NCI-H748 (cell line): ENCODE data around the gene MYLK.

Experiments used
- DNase-seq: peaks from one replicate; lab custom pipeline; 2025; ENCODE audit not compliant: unreplicated experiment; lab: John Stamatoyannopoulos, UW

The MYLK gene

DNA sequence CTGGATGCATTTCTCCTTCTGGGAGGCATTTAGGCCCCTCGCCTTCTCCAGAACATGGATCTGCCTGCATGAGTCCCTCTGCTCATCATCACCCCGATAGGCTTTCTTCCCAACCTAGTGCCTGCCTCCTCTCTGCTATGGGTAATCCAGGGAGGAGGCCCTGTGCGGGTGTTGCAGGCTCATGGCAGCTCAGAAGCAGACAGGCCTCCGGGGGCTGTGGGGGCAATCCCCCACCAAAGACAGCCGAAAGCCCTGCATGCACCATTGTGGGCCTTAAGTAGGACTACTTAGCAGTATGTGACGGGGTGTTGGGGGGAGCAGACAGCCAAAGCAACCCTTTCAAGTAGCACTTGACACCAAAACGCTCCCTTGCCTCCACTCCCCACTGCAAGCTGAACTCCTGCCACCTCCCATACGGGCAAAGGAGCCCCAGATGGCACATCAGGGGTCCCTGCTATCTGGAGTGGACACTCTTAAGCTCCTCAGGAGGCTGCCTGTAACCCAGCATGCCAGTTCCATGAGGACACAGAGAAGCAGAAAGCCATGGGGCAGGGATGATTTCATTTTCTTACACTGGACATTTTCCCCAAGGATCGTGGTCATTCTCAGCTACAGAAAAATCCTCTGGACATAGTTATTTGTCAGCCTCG lies 200.5 kb downstream of the MYLK start:
- no peak for DNase-seq

DNA sequence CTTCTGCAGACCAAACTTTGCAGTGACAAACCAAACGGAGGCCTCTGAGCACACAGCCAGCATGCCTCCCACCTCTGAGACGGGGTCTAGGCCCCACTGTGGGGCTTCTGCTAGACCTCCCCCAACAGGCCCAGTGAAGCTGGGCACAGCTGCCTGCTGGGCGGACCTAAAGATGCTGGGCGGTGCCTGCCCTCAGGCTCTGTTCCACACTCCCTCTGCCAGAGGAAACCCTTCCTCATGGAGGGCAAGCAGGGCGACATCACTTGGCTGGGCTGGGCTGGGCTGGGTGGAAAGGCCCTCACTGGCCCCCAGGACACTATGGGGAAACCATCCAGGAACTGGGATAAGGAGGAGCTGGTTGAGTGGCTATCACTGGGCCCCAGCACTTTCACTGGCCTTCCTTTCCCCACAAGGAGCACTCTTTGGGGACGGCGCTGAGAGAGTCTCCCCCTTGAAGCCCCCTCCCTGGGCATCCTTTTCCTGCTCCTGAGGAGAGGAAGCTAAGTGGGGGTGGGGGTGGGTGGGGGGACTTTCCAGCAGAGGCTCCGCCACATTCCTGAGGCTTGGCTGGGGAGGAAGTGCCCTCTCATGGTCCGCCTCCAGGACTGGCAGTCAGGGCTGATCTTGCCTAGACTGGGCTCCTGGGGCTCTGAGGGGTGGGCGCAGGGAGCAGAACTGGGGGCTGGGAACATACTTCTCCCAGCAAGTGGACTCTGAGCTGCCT lies 201.2 kb downstream of the MYLK start:
- no peak for DNase-seq

GRCh38 chr3:123682302-123682701 lies 201.8 kb downstream of the MYLK start:
- no peak for DNase-seq

- DNase-seq = no peak
Measured at GRCh38 chr3:123679712-123680386, 204.3 kb downstream of the MYLK start.

- DNase-seq = no peak
Measured at GRCh38 chr3:123678108-123678511, 206.0 kb downstream of the MYLK start.

- no peak for DNase-seq
Measured at GRCh38 chr3:123672429-123673146, 211.5 kb downstream of the MYLK start.

DNA sequence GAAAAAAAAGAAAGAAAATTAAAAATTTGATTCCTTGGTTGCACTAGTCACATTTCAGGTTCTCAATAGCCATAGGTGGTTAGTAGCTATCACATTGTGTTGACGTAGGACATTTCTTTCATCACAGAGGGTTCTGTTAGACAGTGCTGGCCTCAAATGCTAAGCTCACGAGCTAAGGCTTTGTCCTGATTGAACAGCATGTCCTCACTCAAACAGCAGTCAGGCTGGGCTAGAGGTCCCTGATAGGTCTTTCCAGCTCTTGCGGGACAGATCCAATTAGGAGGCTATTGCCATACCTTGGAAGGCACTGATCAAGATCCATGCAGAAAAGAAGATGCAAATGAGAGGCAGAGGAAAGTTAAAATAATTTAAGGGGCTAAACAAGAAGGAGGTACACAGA lies 213.4 kb downstream of the MYLK start:
- no peak for DNase-seq

DNA sequence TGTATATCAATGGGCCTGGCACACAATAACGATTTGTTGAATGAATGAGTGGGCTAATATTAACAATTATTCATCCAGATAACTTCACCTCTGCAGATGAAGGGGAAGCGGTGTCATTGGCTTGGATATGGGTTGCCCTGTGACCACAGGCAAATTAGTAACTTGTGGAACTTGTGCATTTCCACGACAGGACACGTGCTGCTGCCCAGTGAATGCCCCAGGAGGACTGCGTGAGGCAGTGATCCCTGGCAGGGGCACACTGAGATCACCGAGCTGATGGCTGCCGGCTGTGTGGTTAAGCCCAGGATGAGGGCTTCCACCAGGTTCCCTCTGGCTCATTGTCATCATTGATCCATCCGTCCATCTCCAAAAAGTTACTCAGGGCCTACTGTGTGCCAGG lies 215.2 kb downstream of the MYLK start:
- no peak for DNase-seq

DNA sequence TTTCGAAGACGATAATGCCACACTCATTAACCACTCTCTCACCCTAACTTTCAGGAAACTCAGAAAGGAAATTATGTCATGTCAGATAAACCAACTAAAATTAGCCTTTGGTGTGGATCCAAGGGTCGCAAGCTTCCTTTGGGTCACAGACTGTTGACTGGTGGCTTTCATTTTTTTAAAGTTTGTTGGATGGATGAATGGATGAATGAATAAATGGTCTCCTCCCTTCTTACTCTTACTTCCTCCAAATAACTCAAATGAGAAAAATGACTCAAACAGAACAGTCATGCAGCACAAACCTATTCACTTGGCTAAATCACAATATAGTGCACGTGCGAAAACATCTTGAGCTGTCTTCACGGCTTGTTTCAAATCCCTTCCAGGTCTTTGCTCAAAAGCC lies 216.3 kb downstream of the MYLK start:
- no peak for DNase-seq

DNA sequence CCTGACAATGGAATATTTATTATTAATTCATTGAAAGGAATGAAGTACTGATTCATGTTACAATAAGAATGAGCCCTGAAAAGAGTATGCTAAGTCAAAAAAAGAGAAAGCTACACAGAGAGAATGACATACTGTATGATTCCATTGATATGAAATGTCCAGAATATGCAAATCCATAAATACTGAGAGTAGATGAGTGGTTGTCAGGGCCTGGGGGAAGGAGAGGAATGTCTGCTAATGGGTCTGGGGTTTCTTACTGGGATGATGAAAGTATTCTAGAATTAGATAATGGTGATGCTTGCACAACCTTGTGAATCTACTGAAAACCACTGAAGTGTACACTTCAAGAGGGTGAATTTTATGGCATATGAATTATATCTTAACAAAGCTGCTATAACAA lies 219.4 kb downstream of the MYLK start:
- no peak for DNase-seq

DNA sequence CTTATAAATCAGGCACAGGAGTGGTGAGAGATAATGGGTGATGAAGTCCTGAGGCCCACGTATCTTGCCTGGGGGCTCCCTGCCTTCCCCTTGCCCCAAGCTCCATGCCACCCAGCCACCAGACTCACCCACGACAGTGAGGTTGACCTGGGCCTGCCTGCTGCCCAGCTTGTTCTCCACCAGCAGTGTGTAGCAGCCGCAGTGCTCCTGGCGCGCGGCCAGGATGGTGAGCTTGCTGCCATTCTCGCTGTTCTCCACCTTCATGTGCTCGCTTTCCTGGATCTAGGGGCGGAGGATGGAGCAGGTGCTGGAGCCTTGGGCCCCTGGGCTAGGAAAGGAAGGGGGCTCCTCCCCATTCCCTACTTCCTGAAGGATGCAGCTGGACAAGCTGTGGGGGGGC lies 220.2 kb downstream of the MYLK start:
- DNase-seq = no peak

DNA sequence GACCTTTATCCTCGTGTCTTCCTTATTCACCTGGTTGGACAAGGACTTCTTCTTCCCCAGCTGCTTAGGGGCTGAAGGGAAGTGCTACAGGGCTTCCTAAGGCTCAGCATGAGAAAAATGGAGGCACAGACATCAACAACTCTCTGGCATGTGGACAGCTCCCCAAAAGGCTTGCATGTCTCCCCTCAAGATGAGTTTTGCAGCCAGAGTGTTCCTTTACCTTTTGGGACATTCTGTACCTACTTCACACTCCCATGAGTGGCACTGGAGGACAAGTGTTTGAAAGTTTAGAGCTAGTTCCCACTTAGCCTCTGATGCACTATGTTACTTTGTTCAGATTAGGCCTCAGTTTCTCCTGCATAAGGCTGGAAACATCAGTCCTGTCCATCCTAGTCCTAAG lies 222.2 kb downstream of the MYLK start:
- DNase-seq = no peak

DNA sequence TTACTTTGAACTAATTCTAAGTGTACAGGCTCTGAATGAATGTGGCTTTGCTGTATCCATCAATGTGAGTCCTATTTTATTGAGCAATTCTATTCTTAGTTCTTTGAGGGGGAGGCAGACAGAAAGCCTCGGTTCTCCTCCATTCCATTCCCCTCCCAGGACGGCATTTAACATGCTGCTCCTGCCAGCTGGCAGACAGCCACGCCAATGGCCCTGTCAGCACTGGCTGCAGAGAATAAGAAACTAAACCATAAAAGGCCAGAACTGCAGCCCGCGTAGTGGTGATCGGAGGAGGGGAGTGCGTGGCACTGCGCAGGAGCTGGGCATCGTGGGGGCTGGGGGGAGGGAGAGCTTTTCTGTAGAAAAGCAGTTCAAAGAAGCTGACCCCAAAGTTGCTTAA lies 223.2 kb downstream of the MYLK start:
- no peak for DNase-seq

DNA sequence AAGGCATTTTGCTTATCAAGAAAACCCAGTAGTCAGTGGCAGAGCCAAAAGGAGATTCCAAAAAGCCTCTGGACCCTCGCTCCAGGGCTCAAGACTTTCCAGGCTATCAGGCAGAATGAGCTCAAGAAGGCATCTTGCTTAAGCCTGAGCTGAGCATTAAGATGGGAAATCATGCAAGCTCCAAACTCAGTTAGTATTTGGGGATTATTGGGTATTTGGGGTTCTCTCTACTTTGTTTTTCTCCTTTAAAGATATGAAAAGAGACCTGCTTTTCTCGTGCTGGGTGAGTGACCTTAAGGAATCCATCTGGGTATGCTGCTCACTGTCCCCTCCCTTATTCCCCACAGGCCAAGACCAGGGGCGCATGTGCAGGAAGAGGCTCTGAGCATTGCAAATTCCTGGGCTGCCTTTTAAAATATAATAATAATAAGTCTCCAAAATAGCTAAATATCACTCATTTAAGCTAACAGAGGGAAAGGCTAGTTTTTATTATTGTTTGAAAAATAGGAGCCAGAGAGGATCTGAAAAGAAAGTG lies 223.9 kb downstream of the MYLK start:
- DNase-seq = no peak

- DNase-seq = no peak
Measured at GRCh38 chr3:123658852-123659206, 225.3 kb downstream of the MYLK start.

DNA sequence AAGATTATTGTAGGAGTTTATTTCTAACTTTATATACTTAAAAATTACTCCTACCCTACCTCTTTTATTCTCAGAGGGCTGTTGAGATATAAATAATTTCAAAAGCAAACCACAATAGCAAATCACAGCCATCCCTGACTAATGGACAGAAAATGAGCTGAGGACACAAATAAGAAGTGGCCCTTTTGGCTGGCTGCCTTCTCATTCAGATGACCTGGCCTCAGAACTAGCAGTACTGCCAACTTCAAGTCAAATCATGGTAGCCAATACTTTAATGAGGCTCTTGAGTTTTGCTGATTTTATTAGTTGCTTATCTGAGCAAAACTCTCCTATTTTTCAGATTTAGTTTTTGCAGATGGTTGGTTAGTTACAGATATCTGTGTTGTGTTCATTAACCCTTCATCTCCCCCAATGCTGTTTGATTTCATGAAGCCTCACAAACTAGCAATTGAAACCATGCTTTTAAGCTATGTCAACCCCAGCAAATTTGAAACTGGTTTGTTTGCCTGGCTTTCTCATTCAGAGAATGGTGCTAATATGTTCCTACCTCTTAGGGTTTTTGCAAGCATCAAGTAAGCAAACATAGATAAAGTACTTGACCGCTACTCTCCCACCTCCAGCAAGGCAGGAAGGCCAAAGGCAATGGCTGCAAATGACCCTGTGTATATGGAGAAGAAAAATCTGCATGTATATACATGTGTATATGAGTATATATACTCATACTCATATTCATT lies 225.8 kb downstream of the MYLK start:
- DNase-seq = no peak

- no peak for DNase-seq
Measured at GRCh38 chr3:123657568-123657967, 226.6 kb downstream of the MYLK start.

GRCh38 chr3:123657111-123657510 lies 227.0 kb downstream of the MYLK start:
- no peak for DNase-seq

DNA sequence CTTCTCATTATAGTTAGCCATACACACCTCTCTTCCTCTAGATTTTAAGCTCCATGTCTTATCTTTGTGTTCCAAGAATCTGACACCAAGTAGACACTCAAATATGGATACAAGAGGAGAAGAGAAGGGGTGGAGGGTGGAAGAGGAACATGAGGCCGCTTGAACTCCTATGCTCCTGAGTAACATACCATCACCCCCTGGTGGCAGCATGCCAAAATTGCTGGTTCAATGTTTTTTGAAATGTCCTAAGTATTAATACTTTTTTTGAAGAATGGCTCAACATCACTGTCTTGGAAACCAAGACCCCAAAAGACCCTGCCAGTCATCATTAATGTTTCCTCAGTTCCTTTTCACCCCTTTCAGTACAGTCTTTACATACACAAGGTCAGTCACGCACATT lies 227.4 kb downstream of the MYLK start:
- no peak for DNase-seq

- DNase-seq = no peak
Measured at GRCh38 chr3:123656274-123656673, 227.9 kb downstream of the MYLK start.

- DNase-seq = no peak
Measured at GRCh38 chr3:123655400-123655799, 228.7 kb downstream of the MYLK start.
